Endothelial cell of umbilical vein (primary cell): ENCODE measurements around the gene GON4L. TPM values are rescaled to one million over a fixed set of nuclear protein-coding genes. Genes with fewer than 3 reads are reported as not detected.

ENCODE experiments used
- BruUV-seq: library from RNA; stranded (reverse); fragments of 400-500 nt; replicated peaks from 2 replicates; lab custom pipeline; 2021; lab: Mats Ljungman, UMichigan
- CTCF ChIA-PET: fragments of 300-600, 350-600 bp; sonication (Branson Sonifier 250); formaldehyde crosslinking; loops from one replicate; lab custom pipeline; 2021; ENCODE audit warnings: antibody characterized with exemption, inconsistent platforms; lab: Charles Lee
- POLR2A ChIA-PET: fragments of 300-600, 350-600 bp; sonication (Branson Sonifier 250); formaldehyde crosslinking; loops from one replicate; lab custom pipeline; 2021; ENCODE audit warnings: antibody characterized with exemption, inconsistent platforms; lab: Charles Lee
- DNase-seq: peaks from one replicate; pipeline ENCODE4 v3.0.0-alpha.2; 2011; ENCODE audit warnings: low read depth, low spot score
- FAIRE-seq: peaks from 2 replicates; lab custom pipeline; 2011; peaks lifted over from hg19 to GRCh38; lab: Jason Lieb, UNC
- H2AFZ ChIP-seq: 2 replicates; pipeline ENCODE4 v1.6.0; 2012; ENCODE audit warnings: low read depth, low read length, control low read depth, inconsistent platforms
- H3K27ac ChIP-seq: 2 replicates; pipeline ENCODE4 v1.5.1; 2011; ENCODE audit warnings: low read depth, mild to moderate bottlenecking, control low read depth, low read length, moderate library complexity; ENCODE audit not compliant: insufficient read depth
- H3K27me3 ChIP-seq, 2 experiments: 2 replicates each; pipeline versions ENCODE4 v1.6.0 to v1.6.1; 2011; ENCODE audit warnings: low read length in 2 of 2, mixed read lengths in 1 of 2; ENCODE audit not compliant: control insufficient read depth in 2 of 2, insufficient read depth in 2 of 2
- H3K36me3 ChIP-seq, 2 experiments: 2 replicates in 1 of 2; 3 replicates in 1 of 2; pipeline ENCODE4 v1.5.1; 2011; ENCODE audit warnings: low read length in 2 of 2, mild to moderate bottlenecking in 1 of 2, moderate library complexity in 1 of 2; ENCODE audit not compliant: control insufficient read depth in 2 of 2, insufficient read depth in 2 of 2; ENCODE audit errors: extremely low read depth in 1 of 2
- H3K4me1 ChIP-seq: 3 replicates; pipeline ENCODE4 v1.5.1; 2011; ENCODE audit warnings: mild to moderate bottlenecking, low read length; ENCODE audit not compliant: control insufficient read depth, insufficient read depth; ENCODE audit errors: extremely low read depth
- H3K4me2 ChIP-seq: 2 replicates; pipeline ENCODE4 v1.6.1; 2011; ENCODE audit warnings: low read length, control low read depth, mixed read lengths; ENCODE audit not compliant: insufficient read depth
- H3K4me3 ChIP-seq, 3 experiments: fragments of 200-600 bp in 1 of 3; sonication (generic), shearing (Covaris generic) in 1 of 3; replicated peaks in 1 of 3; 2 replicates each; pipeline ENCODE4 v1.5.1; 2011 to 2016; ENCODE audit warnings: control low read depth in 3 of 3, low read length in 3 of 3, mild to moderate bottlenecking in 2 of 3, inconsistent platforms in 1 of 3, low read depth in 1 of 3, moderate library complexity in 1 of 3; ENCODE audit not compliant: insufficient read depth in 1 of 3
- H3K79me2 ChIP-seq: 2 replicates; pipeline ENCODE4 v1.6.0; 2012; ENCODE audit warnings: low read length, inconsistent platforms; ENCODE audit not compliant: control insufficient read depth, insufficient read depth
- H3K9ac ChIP-seq: replicated peaks from 2 replicates; pipeline ENCODE3; 2011; ENCODE audit warnings: low read length, control low read depth; ENCODE audit not compliant: insufficient read depth; ENCODE audit errors: extremely low read depth
- H3K9me1 ChIP-seq: replicated peaks from 3 replicates; pipeline ENCODE4 v1.6.0; 2011; ENCODE audit warnings: mild to moderate bottlenecking, low read length; ENCODE audit not compliant: control insufficient read depth, insufficient read depth; ENCODE audit errors: extremely low read depth
- H3K9me3 ChIP-seq: replicated peaks from 2 replicates; pipeline ENCODE4 v1.5.1; 2012; ENCODE audit warnings: low read length, inconsistent platforms; ENCODE audit not compliant: control insufficient read depth, insufficient read depth
- H4K20me1 ChIP-seq: replicated peaks from 2 replicates; pipeline ENCODE3; 2011; ENCODE audit warnings: mild to moderate bottlenecking, low read length; ENCODE audit not compliant: control insufficient read depth, insufficient read depth; ENCODE audit errors: extremely low read depth
- CTCF ChIP-seq, 2 donors: IDR thresholded peaks; 1 replicate in 1 of 2; 2 replicates in 1 of 2; pipeline ENCODE4 v1.5.1; 2011; ENCODE audit warnings: low read length in 2 of 2, mild to moderate bottlenecking in 2 of 2, moderate library complexity in 2 of 2, control low read depth in 1 of 2, inconsistent platforms in 1 of 2, low read depth in 1 of 2; ENCODE audit not compliant: insufficient read depth in 1 of 2; ENCODE audit errors: extremely low read depth in 1 of 2
- EZH2 ChIP-seq: IDR thresholded peaks from 2 replicates; pipeline ENCODE4 v1.6.1; 2012; ENCODE audit warnings: borderline replicate concordance, low read depth, mild to moderate bottlenecking, moderate library complexity, low read length, inconsistent platforms; ENCODE audit not compliant: severe bottlenecking
- FOS ChIP-seq: IDR thresholded peaks from 2 replicates; pipeline ENCODE4 v1.6.1; 2011; ENCODE audit warnings: mild to moderate bottlenecking, low read length, moderate library complexity, borderline replicate concordance; ENCODE audit not compliant: insufficient read depth
- GATA2 ChIP-seq: IDR thresholded peaks from 2 replicates; pipeline ENCODE4 v1.7.0; 2011; ENCODE audit warnings: low read depth, mild to moderate bottlenecking, moderate library complexity, mixed read lengths, low read length; ENCODE audit not compliant: insufficient read length, insufficient read depth
- JUN ChIP-seq: IDR thresholded peaks from 2 replicates; pipeline ENCODE4 v1.6.1; 2011; ENCODE audit warnings: borderline replicate concordance, low read depth; ENCODE audit not compliant: insufficient read length, insufficient read depth
- MAX ChIP-seq: IDR thresholded peaks from 2 replicates; pipeline ENCODE4 v1.6.1; 2011; ENCODE audit not compliant: insufficient read depth, insufficient read length
- MYC ChIP-seq: IDR thresholded peaks from one replicate; pipeline ENCODE4 v1.6.1; 2011; ENCODE audit warnings: mild to moderate bottlenecking, low read depth, low read length
- POLR2A ChIP-seq: IDR thresholded peaks from 2 replicates; pipeline ENCODE4 v1.6.1; 2012; ENCODE audit warnings: low read depth, mild to moderate bottlenecking, control low read depth, low read length
- POLR2AphosphoS5 ChIP-seq: IDR thresholded peaks from 2 replicates; pipeline ENCODE4 v1.6.1; 2012; ENCODE audit warnings: low read depth, mild to moderate bottlenecking, control low read depth, low read length, moderate library complexity; ENCODE audit not compliant: insufficient read depth
- dilution Hi-C: fragments of 300-500 bp; cut with MboI; formaldehyde crosslinking; loops from one replicate; pipeline ENCODE4 v1.15.0; 2019; ENCODE audit warnings: low sequenced_read_pairs; ENCODE audit not compliant: extremely low pct_ligation_motif_present
- intact Hi-C: fragments of 100-400 bp; cut with micrococcal nuclease; formaldehyde crosslinking; loops from one replicate; pipeline ENCODE4 v1.10.0; 2022
- polyA plus RNA-seq, 4 experiments: library from polyadenylated mRNA; depleted of rRNA in 3 of 4; stranded (reverse) in 3 of 4; unstranded in 1 of 4; fragments of >200 nt; gene quantifications; 2 replicates each; pipeline versions ENCODE4 v1.2.1 to v1.2.3, GENCODE V29; 2011 to 2012; ENCODE audit warnings: missing spikeins in 1 of 4
- total RNA-seq: library from RNA; stranded (reverse); gene quantifications from 2 replicates; pipeline ENCODE4 v1.2.3, GENCODE V29; 2021

The GON4L gene
- total and polyA plus RNA-seq, 2 donors (not counting 3 experiments of a cell fraction or from before 2014, with no cell fraction given) = 30.5 to 58.7 TPM

- intact Hi-C loops (no loop called here), dilution Hi-C loops (no loop called here)
- ChIA-PET CTCF (no interaction called here), POLR2A (no interaction called here)
- Histone ChIP-seq H3K9me1 (no peaks in the 10 kb centered on the region), H3K79me2 (no peaks in the 10 kb centered on the region), H3K4me1 (no peaks in the 10 kb centered on the region), H2AFZ (no peak overlapping the region), H4K20me1 (no peaks in the 10 kb centered on the region), H3K4me2 (no peak overlapping the region), H3K9ac (no peak overlapping the region), H3K27ac (no peak overlapping the region), H3K27me3 (no peaks in the 10 kb centered on the region), H3K36me3 (peaks cover 21 to 38% of the 10 kb centered on the region in 2 experiments), H3K9me3 (no peaks in the 10 kb centered on the region), H3K4me3 (no peak overlapping the region)
- no peak for TF ChIP-seq GATA2
- TF ChIP-seq POLR2AphosphoS5 = no peak
- TF ChIP-seq CTCF (IDR thresholded peaks at IDR 0.05; ENCODE audit: extremely low read depth in 1 of 2, insufficient read depth in 1 of 2, low read depth in 1 of 2, low read length in 2 of 2) = no peak
- no peak for TF ChIP-seq MAX
- no peak for TF ChIP-seq FOS
- TF ChIP-seq EZH2 = no peak
- no peak for TF ChIP-seq MYC
- no peak for TF ChIP-seq POLR2A
- no peak for TF ChIP-seq JUN
- FAIRE-seq (no peak), DNase-seq (no peak)
- BruUV-seq = TSS peak; percentile 8
These were observed 42.7 kb upstream of the GON4L start for GRCh38 chr1:155899683-155900082.
